HepG2 (cell line): ENCODE results near the gene NCOA5. TPM values are rescaled to one million over a fixed set of nuclear protein-coding genes. Genes with fewer than 3 reads are reported as not detected.

Experiments used
- CHD2 ChIP-seq: IDR thresholded peaks from 2 replicates; pipeline ENCODE4 v1.6.1; 2011; ENCODE audit warnings: low read depth, low read length, improper control_type of control experiment
- GRHL1 ChIP-seq: sonication (generic); formaldehyde crosslinking; conservative IDR thresholded peaks from 2 replicates; pipeline ENCODE4 v1.8.0; 2022; ENCODE audit warnings: missing genetic modification reagents
- JUND ChIP-seq: sonication (generic); formaldehyde crosslinking; IDR thresholded peaks from 2 replicates; pipeline ENCODE4 v1.8.0; 2022; ENCODE audit warnings: mild to moderate bottlenecking, missing genetic modification reagents
- LCORL ChIP-seq, 2 experiments: fragments of 450-650 bp in 1 of 2; sonication (generic) in 1 of 2; formaldehyde crosslinking in 1 of 2; IDR thresholded peaks; 2 replicates each; pipeline versions ENCODE4 v1.5.0 to v1.6.1; 2017 to 2020; ENCODE audit warnings: antibody characterized with exemption in 1 of 2, missing genetic modification reagents in 1 of 2
- MATR3 ChIP-seq: sonication (generic); formaldehyde crosslinking; IDR thresholded peaks from 2 replicates; pipeline ENCODE4 v1.4.0; 2020; ENCODE audit warnings: missing genetic modification reagents
- MXD3 ChIP-seq: IDR thresholded peaks from 2 replicates; pipeline ENCODE4 v1.6.1; 2016; ENCODE audit warnings: mild to moderate bottlenecking, missing biosample characterization, missing genetic modification reagents
- NFIC ChIP-seq: IDR thresholded peaks from 2 replicates; pipeline ENCODE4 v1.6.1; 2012; ENCODE audit warnings: mild to moderate bottlenecking, low read length, inconsistent platforms
- POLR2AphosphoS5 ChIP-seq: IDR thresholded peaks from 2 replicates; pipeline ENCODE4 v1.6.1; 2012; ENCODE audit warnings: low read depth, low read length
- SOX5 ChIP-seq: IDR thresholded peaks from 2 replicates; pipeline ENCODE4 v1.6.1; 2016; ENCODE audit warnings: borderline replicate concordance
- ZFP36L1 ChIP-seq: sonication (generic); formaldehyde crosslinking; IDR thresholded peaks from 2 replicates; pipeline ENCODE4 v1.8.0; 2022; ENCODE audit warnings: mild to moderate bottlenecking, missing genetic modification reagents, moderate library complexity
- ZFP41 ChIP-seq: sonication (generic); formaldehyde crosslinking; IDR thresholded peaks from 2 replicates; pipeline ENCODE4 v1.4.0; 2020; ENCODE audit warnings: mild to moderate bottlenecking, missing genetic modification reagents, borderline replicate concordance
- ZNF383 ChIP-seq: sonication (generic); formaldehyde crosslinking; IDR thresholded peaks from 2 replicates; pipeline ENCODE4 v1.4.0; 2020; ENCODE audit warnings: missing genetic modification reagents, mild to moderate bottlenecking, borderline replicate concordance
- ZNF430 ChIP-seq: sonication (generic); formaldehyde crosslinking; IDR thresholded peaks from 2 replicates; pipeline ENCODE4 v1.9.0; 2021; ENCODE audit warnings: mild to moderate bottlenecking, missing genetic modification reagents
- ZNF510 ChIP-seq: sonication (generic); formaldehyde crosslinking; IDR thresholded peaks from 2 replicates; pipeline ENCODE4 v1.4.0; 2020; ENCODE audit warnings: low read depth, mild to moderate bottlenecking, missing genetic modification reagents
- ZNF556 ChIP-seq: sonication (generic); formaldehyde crosslinking; IDR thresholded peaks from 2 replicates; pipeline ENCODE4 v1.4.0; 2020; ENCODE audit warnings: mild to moderate bottlenecking, missing genetic modification reagents, borderline replicate concordance
- ZNF577 ChIP-seq: sonication (generic); formaldehyde crosslinking; IDR thresholded peaks from 2 replicates; pipeline ENCODE4 v1.4.0; 2020; ENCODE audit warnings: mild to moderate bottlenecking, low read depth, missing genetic modification reagents, borderline replicate concordance
- polyA plus RNA-seq, 8 experiments: library from polyadenylated mRNA; depleted of rRNA in 3 of 8; stranded (reverse) in 7 of 8; unstranded in 1 of 8; fragments of >200 nt; fragmentation: Illumina TruSeq in 4 of 8; extraction: Trizol in 4 of 8; gene quantifications; 2 replicates each; pipeline versions ENCODE4 v1.2.1 to v1.2.3, GENCODE V29; 2011 to 2016; ENCODE audit warnings: low read depth in 4 of 8, missing spikeins in 1 of 8, mixed read lengths in 1 of 8; ENCODE audit not compliant: insufficient read depth in 1 of 8
- total RNA-seq, 5 experiments: library from RNA; depleted of rRNA; stranded (reverse); fragments of >200 nt; fragmentation: Illumina TruSeq; extraction: Trizol; gene quantifications; 2 replicates each; pipeline ENCODE4 v1.2.3, GENCODE V29; 2016; ENCODE audit warnings: low read depth in 1 of 5
- TF ChIP-seq, protein P1 (sequence below): sonication (generic); formaldehyde crosslinking; IDR thresholded peaks from 2 replicates; pipeline ENCODE4 v1.4.0; 2020; ENCODE audit warnings: missing genetic modification reagents, borderline replicate concordance
- TF ChIP-seq, protein P2 (sequence below): sonication (generic); formaldehyde crosslinking; conservative IDR thresholded peaks from 2 replicates; pipeline ENCODE4 v1.5.0; 2020; ENCODE audit warnings: missing genetic modification reagents
- TF ChIP-seq, protein P3 (sequence below): sonication (generic); formaldehyde crosslinking; IDR thresholded peaks from 2 replicates; pipeline ENCODE4 v1.4.0; 2020; ENCODE audit warnings: low read depth, mild to moderate bottlenecking, missing genetic modification reagents

Gene NCOA5
- total and polyA plus RNA-seq, 2 of the 13 experiments (the other 11 are each of a cell fraction or from before 2014, with no cell fraction given): 16.5 to 28.4 TPM

DNA sequence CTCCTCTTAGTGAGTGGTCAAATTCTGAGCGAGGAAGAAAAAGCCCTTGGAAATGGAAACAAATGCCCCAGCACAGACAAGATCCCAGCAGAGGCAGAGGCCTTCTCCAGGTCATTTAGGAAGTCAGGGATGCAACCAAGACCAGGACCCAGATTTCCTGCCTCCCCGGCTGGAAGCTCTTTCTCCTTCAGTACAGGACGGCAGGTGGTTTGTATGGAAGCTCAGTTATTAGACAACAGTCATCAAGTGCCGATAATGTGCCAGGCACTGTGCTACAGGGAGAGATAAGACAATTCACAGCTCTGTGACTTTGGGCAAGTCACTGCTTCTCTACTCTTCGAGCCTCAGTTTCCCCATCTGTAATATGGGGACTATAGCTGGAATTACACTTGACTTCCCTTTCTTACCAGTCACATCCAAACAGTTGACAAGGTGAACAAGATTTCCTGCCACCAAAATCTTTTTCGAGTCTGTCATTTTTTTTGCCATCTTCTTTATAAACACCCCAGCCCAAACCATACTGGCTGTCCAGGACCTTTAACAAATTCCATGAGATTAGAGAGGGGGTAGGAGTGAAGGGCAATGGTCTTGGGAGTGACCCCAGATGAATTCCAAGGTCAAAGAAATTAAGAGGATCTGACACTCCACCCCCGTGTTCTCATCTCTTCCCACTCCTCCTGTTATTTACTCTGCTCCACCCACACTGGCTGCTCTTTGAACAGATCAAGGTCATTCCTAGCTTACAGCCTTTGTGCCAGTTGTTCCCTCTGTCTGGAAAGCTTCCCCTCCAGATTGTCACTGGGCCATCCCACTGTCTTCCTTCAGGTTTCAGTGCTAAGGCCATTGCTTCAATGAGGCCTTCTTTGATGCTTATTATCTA, 75.0 kb downstream of the NCOA5 start (continued):
- TF ChIP-seq, protein P1, sequence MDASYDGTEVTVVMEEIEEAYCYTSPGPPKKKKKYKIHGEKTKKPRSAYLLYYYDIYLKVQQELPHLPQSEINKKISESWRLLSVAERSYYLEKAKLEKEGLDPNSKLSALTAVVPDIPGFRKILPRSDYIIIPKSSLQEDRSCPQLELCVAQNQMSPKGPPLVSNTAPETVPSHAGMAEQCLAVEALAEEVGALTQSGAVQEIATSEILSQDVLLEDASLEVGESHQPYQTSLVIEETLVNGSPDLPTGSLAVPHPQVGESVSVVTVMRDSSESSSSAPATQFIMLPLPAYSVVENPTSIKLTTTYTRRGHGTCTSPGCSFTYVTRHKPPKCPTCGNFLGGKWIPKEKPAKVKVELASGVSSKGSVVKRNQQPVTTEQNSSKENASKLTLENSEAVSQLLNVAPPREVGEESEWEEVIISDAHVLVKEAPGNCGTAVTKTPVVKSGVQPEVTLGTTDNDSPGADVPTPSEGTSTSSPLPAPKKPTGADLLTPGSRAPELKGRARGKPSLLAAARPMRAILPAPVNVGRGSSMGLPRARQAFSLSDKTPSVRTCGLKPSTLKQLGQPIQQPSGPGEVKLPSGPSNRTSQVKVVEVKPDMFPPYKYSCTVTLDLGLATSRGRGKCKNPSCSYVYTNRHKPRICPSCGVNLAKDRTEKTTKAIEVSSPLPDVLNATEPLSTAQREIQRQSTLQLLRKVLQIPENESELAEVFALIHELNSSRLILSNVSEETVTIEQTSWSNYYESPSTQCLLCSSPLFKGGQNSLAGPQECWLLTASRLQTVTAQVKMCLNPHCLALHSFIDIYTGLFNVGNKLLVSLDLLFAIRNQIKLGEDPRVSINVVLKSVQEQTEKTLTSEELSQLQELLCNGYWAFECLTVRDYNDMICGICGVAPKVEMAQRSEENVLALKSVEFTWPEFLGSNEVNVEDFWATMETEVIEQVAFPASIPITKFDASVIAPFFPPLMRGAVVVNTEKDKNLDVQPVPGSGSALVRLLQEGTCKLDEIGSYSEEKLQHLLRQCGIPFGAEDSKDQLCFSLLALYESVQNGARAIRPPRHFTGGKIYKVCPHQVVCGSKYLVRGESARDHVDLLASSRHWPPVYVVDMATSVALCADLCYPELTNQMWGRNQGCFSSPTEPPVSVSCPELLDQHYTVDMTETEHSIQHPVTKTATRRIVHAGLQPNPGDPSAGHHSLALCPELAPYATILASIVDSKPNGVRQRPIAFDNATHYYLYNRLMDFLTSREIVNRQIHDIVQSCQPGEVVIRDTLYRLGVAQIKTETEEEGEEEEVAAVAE (CRISPR knock-in tag): 0 out of 2 replicates have a peak, but pooled peaks have one; percentile 2
- TF ChIP-seq ZFP41: no peak
- no peak for TF ChIP-seq JUND (CRISPR knock-in tag)
- TF ChIP-seq ZNF556: no peak
- no peak; the same call in 1 of the 2 replicates for TF ChIP-seq MXD3 (CRISPR knock-in tag)
- no peak for TF ChIP-seq ZFP36L1 (CRISPR knock-in tag)
- peak; percentile 7; the same call in 1 of the 2 replicates for TF ChIP-seq LCORL (IDR thresholded peaks at IDR 0.05)
- TF ChIP-seq LCORL (CRISPR knock-in tag; IDR thresholded peaks at IDR 0.05): peak; percentile 56; the same call in 1 of the 2 replicates
- TF ChIP-seq ZNF510 (CRISPR knock-in tag): no peak
- TF ChIP-seq NFIC: no peak
- no peak for TF ChIP-seq MATR3
- TF ChIP-seq SOX5 (CRISPR knock-in tag): peak; percentile 89
- TF ChIP-seq POLR2AphosphoS5: no peak
- TF ChIP-seq, protein P2, sequence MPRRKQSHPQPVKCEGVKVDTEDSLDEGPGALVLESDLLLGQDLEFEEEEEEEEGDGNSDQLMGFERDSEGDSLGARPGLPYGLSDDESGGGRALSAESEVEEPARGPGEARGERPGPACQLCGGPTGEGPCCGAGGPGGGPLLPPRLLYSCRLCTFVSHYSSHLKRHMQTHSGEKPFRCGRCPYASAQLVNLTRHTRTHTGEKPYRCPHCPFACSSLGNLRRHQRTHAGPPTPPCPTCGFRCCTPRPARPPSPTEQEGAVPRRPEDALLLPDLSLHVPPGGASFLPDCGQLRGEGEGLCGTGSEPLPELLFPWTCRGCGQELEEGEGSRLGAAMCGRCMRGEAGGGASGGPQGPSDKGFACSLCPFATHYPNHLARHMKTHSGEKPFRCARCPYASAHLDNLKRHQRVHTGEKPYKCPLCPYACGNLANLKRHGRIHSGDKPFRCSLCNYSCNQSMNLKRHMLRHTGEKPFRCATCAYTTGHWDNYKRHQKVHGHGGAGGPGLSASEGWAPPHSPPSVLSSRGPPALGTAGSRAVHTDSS (CRISPR knock-in tag): no peak
- no peak for TF ChIP-seq CHD2
- no peak for TF ChIP-seq ZNF577 (CRISPR knock-in tag)
- no peak for TF ChIP-seq ZNF383 (CRISPR knock-in tag)
- TF ChIP-seq, protein P3, sequence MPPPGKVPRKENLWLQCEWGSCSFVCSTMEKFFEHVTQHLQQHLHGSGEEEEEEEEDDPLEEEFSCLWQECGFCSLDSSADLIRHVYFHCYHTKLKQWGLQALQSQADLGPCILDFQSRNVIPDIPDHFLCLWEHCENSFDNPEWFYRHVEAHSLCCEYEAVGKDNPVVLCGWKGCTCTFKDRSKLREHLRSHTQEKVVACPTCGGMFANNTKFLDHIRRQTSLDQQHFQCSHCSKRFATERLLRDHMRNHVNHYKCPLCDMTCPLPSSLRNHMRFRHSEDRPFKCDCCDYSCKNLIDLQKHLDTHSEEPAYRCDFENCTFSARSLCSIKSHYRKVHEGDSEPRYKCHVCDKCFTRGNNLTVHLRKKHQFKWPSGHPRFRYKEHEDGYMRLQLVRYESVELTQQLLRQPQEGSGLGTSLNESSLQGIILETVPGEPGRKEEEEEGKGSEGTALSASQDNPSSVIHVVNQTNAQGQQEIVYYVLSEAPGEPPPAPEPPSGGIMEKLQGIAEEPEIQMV (CRISPR knock-in tag): no peak
- no peak for TF ChIP-seq GRHL1 (CRISPR knock-in tag)
- TF ChIP-seq ZNF430 (CRISPR knock-in tag): peak; percentile 47; the same call in 1 of the 2 replicates
